GM18526 (cell line): ENCODE measurements around the gene GLP1R.

Experiments used
- POLR2A ChIP-seq: IDR thresholded peaks from 3 replicates; pipeline ENCODE4 v1.6.1; 2011; ENCODE audit not compliant: insufficient read length; ENCODE audit errors: extremely low read depth

Gene GLP1R

GRCh38 chr6:39082310-39082709, 33.7 kb downstream of the GLP1R start:
- no peak for TF ChIP-seq POLR2A

DNA sequence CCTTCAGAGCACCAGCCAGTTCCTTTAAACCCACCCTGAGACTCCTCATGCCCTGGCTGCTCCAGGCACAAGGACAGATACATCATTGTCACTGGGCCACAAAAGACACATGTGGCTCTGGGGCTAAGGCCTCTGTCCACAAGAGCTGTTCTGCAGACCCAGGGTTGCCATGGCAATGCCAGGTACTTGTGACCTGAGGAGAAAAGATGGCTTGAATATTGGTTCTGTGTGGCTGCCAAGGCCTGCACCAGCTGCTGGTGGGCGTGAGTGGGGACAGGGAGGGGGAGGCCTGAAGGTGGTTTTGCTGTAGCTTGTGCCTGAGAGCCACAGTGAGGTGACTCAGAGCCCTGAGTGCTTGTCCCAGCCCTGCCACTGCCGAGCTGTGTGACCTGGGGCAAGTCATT, 34.7 kb downstream of the GLP1R start:
- TF ChIP-seq POLR2A = no peak

- TF ChIP-seq POLR2A = no peak
Measured at GRCh38 chr6:39084506-39084905, 35.9 kb downstream of the GLP1R start.

DNA sequence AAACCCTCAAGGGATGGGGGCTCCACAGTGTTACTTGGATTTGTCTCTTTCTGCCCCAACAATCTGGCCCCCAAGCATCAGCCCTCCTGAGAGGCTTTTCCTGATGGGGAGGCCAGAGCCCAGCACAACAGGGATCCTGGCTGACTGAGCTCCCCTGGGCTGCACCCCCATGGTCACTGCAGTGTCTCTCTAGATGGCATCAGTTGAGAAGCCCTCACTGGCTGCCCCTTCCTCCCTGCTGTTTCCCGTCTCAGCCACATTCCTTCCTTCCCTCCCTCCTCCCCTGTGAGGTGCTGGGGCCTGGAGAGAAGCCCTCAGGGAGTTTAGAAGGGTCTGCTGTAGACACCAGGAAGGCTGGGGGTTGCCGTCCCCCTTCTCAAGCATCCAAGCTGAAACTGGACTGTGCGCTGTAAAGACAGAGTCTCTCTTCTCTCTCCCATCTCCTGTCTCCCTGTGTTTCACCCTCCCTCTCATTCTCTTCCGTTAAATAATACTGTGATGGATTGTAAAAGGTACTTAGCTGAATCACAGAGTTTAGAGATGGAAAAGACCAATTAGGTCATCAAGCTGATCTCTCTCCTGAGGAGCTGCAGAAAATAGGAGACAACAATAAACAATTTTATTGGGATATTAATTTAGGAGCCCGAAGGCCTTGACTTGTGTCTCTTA, 36.7 kb downstream of the GLP1R start:
- no peak for TF ChIP-seq POLR2A

- no peak for TF ChIP-seq POLR2A
Measured at GRCh38 chr6:39086294-39086693, 37.7 kb downstream of the GLP1R start.

DNA sequence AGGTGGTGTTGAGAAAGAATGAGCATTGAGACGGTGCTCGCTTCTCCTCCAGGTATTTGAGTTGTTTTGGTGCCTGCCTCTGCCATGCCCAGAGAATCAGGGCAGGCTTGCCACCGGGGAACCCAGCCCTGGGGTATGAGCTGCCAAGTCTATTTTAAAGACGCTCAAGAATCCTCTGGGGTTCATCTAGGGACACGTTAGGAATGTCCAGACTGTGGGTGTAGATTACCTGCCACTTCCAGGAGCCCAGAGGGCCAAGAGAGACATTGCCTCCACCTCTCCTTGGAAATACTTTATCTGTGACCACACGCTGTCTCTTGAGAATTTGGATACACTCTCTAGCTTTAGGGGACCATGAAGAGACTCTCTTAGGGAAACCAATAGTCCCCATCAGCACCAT, 38.1 kb downstream of the GLP1R start:
- no peak for TF ChIP-seq POLR2A

DNA sequence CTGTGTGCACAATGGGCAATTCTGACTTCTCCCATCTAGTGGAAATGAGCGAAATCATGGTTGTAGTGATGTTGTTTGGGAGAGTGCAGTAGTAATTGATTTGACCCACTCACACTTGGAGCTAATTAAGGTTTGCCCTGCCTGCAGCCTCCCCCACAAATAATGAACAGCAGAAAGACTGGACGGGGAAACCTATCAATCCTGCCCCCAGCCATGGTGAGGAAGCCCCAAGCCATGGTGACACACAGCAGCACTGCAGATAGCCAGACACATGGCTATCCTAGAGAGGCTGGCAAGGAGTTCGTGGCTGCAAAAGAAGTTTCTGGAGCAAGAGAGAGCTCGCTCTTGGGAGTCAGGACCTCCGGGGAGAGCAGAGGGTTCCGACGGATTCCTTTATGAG, 38.6 kb downstream of the GLP1R start:
- no peak for TF ChIP-seq POLR2A

DNA sequence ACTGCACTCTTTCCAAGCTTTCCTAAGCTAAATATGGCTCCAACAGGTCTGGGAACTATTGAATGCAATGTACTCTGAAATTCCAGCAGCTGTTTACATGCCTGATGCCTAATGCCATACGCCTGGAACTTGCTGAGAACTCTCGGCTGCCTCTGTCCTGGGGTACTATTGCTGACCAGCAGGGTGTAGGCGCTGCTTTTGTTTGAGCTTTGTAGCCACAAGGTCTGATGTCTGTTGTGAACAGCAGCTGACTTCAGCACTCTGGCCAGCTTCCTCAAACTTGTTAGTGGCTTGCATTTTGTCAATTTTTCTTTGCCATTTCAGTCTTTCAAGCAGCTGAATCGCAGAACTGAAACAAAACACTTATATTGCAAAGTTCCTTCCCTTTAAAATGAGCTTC, 39.8 kb downstream of the GLP1R start:
- no peak for TF ChIP-seq POLR2A

DNA sequence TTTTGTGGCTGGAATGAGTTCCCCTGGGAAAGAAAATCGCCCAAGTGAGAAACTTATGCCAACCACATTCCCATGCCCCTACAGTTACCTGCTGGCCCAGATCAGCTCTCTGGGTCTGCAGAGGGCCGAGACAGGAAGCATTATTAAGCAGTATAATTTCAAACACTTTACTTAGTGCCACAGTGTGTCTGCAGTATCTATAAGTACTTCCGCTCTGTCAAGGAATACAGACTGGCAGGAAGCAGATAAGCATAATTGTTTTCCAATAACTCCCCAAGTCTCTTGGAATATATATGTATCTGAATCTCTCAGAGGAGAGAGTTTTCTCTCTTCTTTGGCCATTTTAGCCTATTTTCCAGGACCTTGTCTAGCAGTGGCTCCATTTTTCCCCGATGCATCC, 41.5 kb downstream of the GLP1R start:
- no peak for TF ChIP-seq POLR2A

GRCh38 chr6:39091220-39091619, 42.6 kb downstream of the GLP1R start:
- no peak for TF ChIP-seq POLR2A

- TF ChIP-seq POLR2A = no peak
Measured at GRCh38 chr6:39092124-39092523, 43.5 kb downstream of the GLP1R start.

GRCh38 chr6:39093149-39093708, 44.6 kb downstream of the GLP1R start:
- no peak for TF ChIP-seq POLR2A

DNA sequence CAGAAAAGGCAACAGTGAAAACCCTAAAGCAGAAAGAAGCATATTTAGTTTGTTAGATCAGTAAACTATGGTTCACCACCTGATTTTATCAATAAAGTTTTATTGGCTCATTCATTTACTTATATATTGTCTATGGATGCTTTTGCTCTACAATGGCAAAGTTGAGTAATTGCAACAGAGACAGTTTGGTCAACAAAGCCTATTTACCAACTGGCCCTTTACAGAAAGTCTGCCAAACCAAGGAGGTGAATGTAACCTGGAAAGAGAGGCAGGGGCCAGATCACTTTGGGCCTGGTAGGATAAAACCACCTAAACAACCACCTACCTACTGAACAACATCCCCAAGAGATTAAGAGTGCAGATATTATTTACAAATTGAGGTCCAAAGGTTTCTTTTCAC, 47.0 kb downstream of the GLP1R start:
- no peak for TF ChIP-seq POLR2A

GRCh38 chr6:39100358-39100757, 51.8 kb downstream of the GLP1R start:
- no peak for TF ChIP-seq POLR2A

- TF ChIP-seq POLR2A = no peak
Measured at GRCh38 chr6:39102071-39102820, 53.7 kb downstream of the GLP1R start.

DNA sequence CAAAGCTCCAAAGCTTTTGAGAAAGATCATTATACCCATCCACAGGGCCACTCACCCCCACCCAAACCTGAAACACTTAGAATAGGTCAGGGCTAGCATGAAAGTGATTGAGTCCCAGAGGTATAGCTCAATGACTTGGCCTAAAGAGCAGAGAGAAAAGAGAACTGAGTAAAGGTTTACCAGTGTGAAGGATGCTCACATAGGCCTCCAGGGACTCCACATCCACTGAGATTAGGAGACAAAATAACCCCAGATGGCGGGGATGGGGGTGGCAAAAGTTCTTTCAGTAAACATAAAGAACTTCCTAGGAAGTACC, 54.2 kb downstream of the GLP1R start:
- TF ChIP-seq POLR2A = no peak

GRCh38 chr6:39104528-39104927, 55.9 kb downstream of the GLP1R start:
- TF ChIP-seq POLR2A = no peak

DNA sequence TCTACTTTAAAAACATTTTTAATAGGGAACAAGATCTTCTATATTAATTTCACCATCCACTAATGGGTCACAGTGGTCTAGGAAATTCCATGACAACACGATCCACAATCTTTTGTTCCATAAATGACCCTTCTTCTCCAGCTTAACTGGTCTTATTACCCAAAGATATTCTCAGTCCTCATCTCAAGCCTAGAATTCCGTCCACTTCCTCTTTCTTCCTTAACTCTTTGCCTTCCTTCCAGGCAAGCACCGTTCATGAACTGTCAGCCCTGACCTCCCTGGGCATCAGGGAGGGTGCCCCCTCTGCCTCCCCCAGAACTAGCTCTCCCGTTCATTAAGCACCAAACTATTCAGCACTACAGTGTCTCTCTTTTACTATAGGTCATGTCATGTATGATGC, 58.5 kb downstream of the GLP1R start:
- TF ChIP-seq POLR2A = no peak
